WERI-Rb-1 (cell line): ENCODE measurements around the gene OAT.
"Not testable (repeated sequence)": the region's sequence is repeated elsewhere in the genome, so short reads cannot be mapped to it uniquely, and the experiment has no call there.

Experiments
- DNase-seq: peaks from one replicate; pipeline ENCODE4 v3.0.0-alpha.2; 2020
- H3K27ac ChIP-seq: fragments of 250-450 bp; sonication (Bioruptor Pico); 2 replicates; pipeline ENCODE4 v1.5.1; 2020; ENCODE audit warnings: mild to moderate bottlenecking, moderate library complexity
- H3K27me3 ChIP-seq: fragments of 250-450 bp; sonication (Bioruptor Pico); 2 replicates; pipeline ENCODE4 v1.5.1; 2021; ENCODE audit warnings: mild to moderate bottlenecking, low read depth, moderate library complexity; ENCODE audit not compliant: insufficient read depth, severe bottlenecking
- H3K36me3 ChIP-seq: fragments of 250-450 bp; sonication (Bioruptor Pico); 2 replicates; pipeline ENCODE4 v1.5.1; 2020; ENCODE audit warnings: mild to moderate bottlenecking, moderate library complexity
- H3K4me3 ChIP-seq: 2 replicates; pipeline ENCODE4 v1.5.1; 2011; ENCODE audit warnings: low read depth, mild to moderate bottlenecking, control low read depth, low read length
- H3K9me3 ChIP-seq: fragments of 250-450 bp; sonication (Bioruptor Pico); 2 replicates; pipeline ENCODE4 v1.5.1; 2021; ENCODE audit warnings: mild to moderate bottlenecking, moderate library complexity; ENCODE audit not compliant: severe bottlenecking
- TF ChIP-seq, protein P1 (sequence below): IDR thresholded peaks from 2 replicates; pipeline ENCODE4 v1.5.1; 2011; ENCODE audit warnings: low read depth, mild to moderate bottlenecking, control low read depth, inconsistent platforms, low read length

The OAT gene

GRCh38 chr10:124436191-124436638 lies 17.5 kb upstream of the OAT start:
- no peak for DNase-seq
- H3K27ac ChIP-seq, result no peak overlapping the region
- H3K27me3 ChIP-seq, result no peaks in the 10 kb centered on the region
- no peak overlapping the region for H3K4me3 ChIP-seq
- TF ChIP-seq, protein P1, sequence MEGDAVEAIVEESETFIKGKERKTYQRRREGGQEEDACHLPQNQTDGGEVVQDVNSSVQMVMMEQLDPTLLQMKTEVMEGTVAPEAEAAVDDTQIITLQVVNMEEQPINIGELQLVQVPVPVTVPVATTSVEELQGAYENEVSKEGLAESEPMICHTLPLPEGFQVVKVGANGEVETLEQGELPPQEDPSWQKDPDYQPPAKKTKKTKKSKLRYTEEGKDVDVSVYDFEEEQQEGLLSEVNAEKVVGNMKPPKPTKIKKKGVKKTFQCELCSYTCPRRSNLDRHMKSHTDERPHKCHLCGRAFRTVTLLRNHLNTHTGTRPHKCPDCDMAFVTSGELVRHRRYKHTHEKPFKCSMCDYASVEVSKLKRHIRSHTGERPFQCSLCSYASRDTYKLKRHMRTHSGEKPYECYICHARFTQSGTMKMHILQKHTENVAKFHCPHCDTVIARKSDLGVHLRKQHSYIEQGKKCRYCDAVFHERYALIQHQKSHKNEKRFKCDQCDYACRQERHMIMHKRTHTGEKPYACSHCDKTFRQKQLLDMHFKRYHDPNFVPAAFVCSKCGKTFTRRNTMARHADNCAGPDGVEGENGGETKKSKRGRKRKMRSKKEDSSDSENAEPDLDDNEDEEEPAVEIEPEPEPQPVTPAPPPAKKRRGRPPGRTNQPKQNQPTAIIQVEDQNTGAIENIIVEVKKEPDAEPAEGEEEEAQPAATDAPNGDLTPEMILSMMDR, result no peak
- no peaks in the 10 kb centered on the region for H3K9me3 ChIP-seq
- H3K36me3 ChIP-seq, result no peaks in the 10 kb centered on the region

- not testable (repeated sequence) for H3K9me3 ChIP-seq, H3K27ac ChIP-seq, H3K27me3 ChIP-seq, H3K36me3 ChIP-seq, DNase-seq, H3K4me3 ChIP-seq
Measured at GRCh38 chr10:124435683-124436082, 17.0 kb upstream of the OAT start.

- TF ChIP-seq, protein P1, result no peak
- no peaks in the 10 kb centered on the region for H3K9me3 ChIP-seq
- no peak overlapping the region for H3K4me3 ChIP-seq
- no peaks in the 10 kb centered on the region for H3K27me3 ChIP-seq
- no peak for DNase-seq
- no peak overlapping the region for H3K27ac ChIP-seq
- H3K36me3 ChIP-seq, result no peaks in the 10 kb centered on the region
Measured at GRCh38 chr10:124433461-124433860, 14.7 kb upstream of the OAT start.

DNA sequence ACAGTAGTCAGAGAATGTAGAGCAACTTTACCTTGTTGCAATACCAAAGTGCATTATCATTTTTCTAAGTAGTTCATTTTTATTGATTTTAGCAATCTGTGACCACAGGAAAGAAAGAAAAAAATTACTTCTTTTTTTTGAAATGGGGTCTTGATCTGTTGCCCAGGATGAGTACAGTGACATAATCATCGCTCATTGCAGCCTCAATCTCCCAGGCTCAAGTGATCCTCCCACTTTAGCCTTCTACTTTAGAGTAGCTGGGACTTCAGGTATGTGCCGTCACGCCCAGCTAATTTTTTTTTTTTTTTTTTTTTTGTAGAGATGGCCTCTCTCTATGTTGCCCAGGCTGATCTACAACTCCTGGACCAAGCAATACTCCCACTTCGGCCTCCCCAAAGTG lies 11.4 kb upstream of the OAT start:
- Histone ChIP-seq H3K36me3 (no peaks in the 10 kb centered on the region), H3K27me3 (no peaks in the 10 kb centered on the region), H3K4me3 (no peak overlapping the region), H3K27ac (no peak overlapping the region), H3K9me3 (no peaks in the 10 kb centered on the region)
- TF ChIP-seq, protein P1, result no peak
- DNase-seq, result no peak

DNA sequence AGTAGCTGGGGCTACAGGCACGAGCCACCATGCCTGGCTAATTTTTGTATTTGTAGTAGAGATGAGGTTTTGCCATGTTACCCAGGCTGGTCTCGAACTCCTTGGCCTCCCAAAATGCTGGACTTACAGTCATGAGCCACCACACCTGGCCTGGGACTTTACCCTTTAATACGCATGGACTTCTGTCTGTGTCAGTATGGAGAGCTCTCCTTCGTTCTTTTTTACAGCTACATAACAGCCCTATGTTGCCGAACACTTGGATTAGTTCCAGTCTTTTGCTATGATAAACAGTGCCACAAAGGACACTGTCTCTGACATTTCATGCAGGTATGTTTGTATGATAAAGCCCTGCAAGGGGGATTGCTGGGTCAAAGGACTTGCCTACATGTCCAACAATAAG lies 10.9 kb upstream of the OAT start:
- Histone ChIP-seq H3K4me3 (no peak overlapping the region), H3K36me3 (no peaks in the 10 kb centered on the region), H3K27me3 (no peaks in the 10 kb centered on the region), H3K9me3 (no peaks in the 10 kb centered on the region), H3K27ac (no peak overlapping the region)
- no peak for DNase-seq
- TF ChIP-seq, protein P1, result no peak

DNA sequence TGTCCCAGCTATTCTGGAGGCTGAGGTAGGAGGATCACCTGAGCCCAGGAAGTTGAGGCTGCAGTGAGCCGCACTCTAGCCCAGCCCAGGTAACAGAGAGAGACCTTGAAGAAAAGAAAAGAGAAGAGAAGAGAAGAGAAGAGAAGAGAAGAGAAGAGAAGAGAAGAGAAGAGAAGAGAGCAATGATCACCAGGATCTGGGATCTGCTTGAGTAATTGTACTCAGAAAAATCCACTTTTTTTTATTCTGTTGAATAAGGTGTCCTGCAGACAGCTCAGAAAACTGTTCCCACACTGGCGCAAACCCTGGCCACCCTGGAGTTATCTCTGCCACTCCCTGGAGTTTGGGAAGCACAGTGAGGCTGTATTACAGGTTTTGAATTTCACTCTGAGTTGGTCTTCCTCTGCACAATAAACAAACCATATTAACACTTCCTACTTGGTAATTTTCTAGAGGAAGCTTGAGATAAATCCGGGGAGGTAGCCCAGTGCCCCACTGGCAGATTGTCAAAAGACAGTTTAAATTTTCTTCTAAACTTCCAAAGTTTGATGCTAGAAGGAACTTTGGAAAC lies 9.6 kb upstream of the OAT start:
- Histone ChIP-seq H3K27me3 (no peaks in the 10 kb centered on the region), H3K9me3 (no peaks in the 10 kb centered on the region), H3K36me3 (no peaks in the 10 kb centered on the region), H3K27ac (no peak overlapping the region), H3K4me3 (no peak overlapping the region)
- TF ChIP-seq, protein P1, result no peak
- no peak for DNase-seq
